Measurements from ENCODE around the gene ST6GALNAC4.

DNA sequence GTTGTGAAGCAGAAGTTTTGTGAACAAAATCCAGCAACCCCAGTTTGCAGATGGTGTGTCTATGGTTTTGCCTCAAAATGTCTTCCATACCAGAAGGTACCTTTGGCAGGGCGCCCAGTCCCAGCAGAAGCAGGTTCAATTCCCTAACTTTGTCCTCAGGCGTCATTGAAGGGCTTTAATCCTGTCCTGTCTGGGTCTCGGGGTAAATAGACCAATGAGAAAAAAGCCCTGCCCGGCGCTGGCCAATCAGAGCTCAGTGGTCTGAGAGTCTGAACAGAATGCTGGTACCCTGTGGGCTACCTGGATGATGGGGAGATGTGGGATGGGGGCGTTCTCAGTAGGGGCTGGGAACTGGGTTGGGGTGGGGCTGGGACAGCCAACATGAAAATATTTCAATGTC, 6.2 kb upstream of the ST6GALNAC4 start:
- TF ChIP-seq EZH2phosphoT487 (IDR thresholded peaks at IDR 0.05; ENCODE audit: borderline replicate concordance, low read length): no peak
- TF ChIP-seq, protein P1, sequence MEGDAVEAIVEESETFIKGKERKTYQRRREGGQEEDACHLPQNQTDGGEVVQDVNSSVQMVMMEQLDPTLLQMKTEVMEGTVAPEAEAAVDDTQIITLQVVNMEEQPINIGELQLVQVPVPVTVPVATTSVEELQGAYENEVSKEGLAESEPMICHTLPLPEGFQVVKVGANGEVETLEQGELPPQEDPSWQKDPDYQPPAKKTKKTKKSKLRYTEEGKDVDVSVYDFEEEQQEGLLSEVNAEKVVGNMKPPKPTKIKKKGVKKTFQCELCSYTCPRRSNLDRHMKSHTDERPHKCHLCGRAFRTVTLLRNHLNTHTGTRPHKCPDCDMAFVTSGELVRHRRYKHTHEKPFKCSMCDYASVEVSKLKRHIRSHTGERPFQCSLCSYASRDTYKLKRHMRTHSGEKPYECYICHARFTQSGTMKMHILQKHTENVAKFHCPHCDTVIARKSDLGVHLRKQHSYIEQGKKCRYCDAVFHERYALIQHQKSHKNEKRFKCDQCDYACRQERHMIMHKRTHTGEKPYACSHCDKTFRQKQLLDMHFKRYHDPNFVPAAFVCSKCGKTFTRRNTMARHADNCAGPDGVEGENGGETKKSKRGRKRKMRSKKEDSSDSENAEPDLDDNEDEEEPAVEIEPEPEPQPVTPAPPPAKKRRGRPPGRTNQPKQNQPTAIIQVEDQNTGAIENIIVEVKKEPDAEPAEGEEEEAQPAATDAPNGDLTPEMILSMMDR (IDR thresholded peaks at IDR 0.05; ENCODE audit: low read depth, low read length, poor library complexity, severe bottlenecking): no peak

Measured in DOHH2 (cell line).